Neural cell (in vitro differentiated cells): Measurements from ENCODE around the gene FBXO3.

Source experiments
- EP300 ChIP-seq: fragments of 450-650 bp; conservative IDR thresholded peaks from 2 replicates; pipeline ENCODE4 v1.6.1; 2014; ENCODE audit warnings: antibody characterized with exemption, mild to moderate bottlenecking, moderate library complexity; ENCODE audit not compliant: poor library complexity, severe bottlenecking
- EZH2 ChIP-seq: fragments of 200-600, 300-800 bp; shearing (Covaris generic), sonication (generic); IDR thresholded peaks from 2 replicates; pipeline ENCODE4 v1.6.1; 2014; ENCODE audit warnings: antibody characterized with exemption, low read length, borderline replicate concordance, mild to moderate bottlenecking; ENCODE audit not compliant: insufficient read depth, poor library complexity, severe bottlenecking
- POLR2AphosphoS5 ChIP-seq: IDR thresholded peaks from 2 replicates; pipeline ENCODE4 v1.6.1; 2012
- RAD21 ChIP-seq: fragments of 450-650 bp; conservative IDR thresholded peaks from 2 replicates; pipeline ENCODE4 v1.6.1; 2014; ENCODE audit warnings: antibody characterized with exemption, mild to moderate bottlenecking, moderate library complexity
- SMC3 ChIP-seq: fragments of 450-650 bp; conservative IDR thresholded peaks from 2 replicates; pipeline ENCODE4 v1.6.1; 2014; ENCODE audit warnings: antibody characterized with exemption, mild to moderate bottlenecking, moderate library complexity; ENCODE audit not compliant: poor library complexity
- TAF1 ChIP-seq: IDR thresholded peaks from 2 replicates; pipeline ENCODE4 v1.6.1; 2012; ENCODE audit warnings: low read depth
- TF ChIP-seq, protein P1 (sequence below): IDR thresholded peaks from 2 replicates; pipeline ENCODE4 v1.6.1; 2012; ENCODE audit warnings: borderline replicate concordance
- TF ChIP-seq, protein P2 (sequence below): fragments of 450-650 bp; IDR thresholded peaks from 2 replicates; pipeline ENCODE4 v1.5.1; 2014; ENCODE audit warnings: antibody characterized with exemption, mild to moderate bottlenecking, moderate library complexity; ENCODE audit not compliant: poor library complexity, severe bottlenecking

DNA sequence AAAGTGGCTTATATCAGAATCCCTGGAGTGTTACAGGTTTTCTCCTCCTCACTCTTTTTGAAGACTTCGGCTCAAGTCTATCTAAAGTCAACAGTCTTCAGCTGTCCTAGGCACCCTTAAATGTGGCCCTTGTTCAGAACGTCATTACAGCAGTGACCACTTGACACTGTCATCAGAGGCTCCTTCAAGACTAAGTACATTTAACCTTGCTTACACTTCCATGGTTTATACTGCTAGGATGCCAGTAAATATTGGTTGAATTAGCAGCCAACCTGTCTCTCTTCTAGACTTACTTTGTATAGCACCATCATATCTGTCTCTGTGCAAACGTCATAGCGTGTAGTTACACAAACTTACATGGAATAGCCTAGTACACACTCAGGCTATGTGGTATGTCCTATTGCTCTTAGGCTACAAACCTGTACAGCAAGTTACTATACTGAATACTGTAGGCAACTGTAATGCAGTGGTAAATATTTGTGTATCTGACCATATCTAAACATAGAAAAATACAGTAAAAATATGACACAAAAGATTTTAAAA lies 60.4 kb downstream of the FBXO3 start:
- TF ChIP-seq, protein P1, sequence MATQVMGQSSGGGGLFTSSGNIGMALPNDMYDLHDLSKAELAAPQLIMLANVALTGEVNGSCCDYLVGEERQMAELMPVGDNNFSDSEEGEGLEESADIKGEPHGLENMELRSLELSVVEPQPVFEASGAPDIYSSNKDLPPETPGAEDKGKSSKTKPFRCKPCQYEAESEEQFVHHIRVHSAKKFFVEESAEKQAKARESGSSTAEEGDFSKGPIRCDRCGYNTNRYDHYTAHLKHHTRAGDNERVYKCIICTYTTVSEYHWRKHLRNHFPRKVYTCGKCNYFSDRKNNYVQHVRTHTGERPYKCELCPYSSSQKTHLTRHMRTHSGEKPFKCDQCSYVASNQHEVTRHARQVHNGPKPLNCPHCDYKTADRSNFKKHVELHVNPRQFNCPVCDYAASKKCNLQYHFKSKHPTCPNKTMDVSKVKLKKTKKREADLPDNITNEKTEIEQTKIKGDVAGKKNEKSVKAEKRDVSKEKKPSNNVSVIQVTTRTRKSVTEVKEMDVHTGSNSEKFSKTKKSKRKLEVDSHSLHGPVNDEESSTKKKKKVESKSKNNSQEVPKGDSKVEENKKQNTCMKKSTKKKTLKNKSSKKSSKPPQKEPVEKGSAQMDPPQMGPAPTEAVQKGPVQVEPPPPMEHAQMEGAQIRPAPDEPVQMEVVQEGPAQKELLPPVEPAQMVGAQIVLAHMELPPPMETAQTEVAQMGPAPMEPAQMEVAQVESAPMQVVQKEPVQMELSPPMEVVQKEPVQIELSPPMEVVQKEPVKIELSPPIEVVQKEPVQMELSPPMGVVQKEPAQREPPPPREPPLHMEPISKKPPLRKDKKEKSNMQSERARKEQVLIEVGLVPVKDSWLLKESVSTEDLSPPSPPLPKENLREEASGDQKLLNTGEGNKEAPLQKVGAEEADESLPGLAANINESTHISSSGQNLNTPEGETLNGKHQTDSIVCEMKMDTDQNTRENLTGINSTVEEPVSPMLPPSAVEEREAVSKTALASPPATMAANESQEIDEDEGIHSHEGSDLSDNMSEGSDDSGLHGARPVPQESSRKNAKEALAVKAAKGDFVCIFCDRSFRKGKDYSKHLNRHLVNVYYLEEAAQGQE = no peak
- TF ChIP-seq, protein P2, sequence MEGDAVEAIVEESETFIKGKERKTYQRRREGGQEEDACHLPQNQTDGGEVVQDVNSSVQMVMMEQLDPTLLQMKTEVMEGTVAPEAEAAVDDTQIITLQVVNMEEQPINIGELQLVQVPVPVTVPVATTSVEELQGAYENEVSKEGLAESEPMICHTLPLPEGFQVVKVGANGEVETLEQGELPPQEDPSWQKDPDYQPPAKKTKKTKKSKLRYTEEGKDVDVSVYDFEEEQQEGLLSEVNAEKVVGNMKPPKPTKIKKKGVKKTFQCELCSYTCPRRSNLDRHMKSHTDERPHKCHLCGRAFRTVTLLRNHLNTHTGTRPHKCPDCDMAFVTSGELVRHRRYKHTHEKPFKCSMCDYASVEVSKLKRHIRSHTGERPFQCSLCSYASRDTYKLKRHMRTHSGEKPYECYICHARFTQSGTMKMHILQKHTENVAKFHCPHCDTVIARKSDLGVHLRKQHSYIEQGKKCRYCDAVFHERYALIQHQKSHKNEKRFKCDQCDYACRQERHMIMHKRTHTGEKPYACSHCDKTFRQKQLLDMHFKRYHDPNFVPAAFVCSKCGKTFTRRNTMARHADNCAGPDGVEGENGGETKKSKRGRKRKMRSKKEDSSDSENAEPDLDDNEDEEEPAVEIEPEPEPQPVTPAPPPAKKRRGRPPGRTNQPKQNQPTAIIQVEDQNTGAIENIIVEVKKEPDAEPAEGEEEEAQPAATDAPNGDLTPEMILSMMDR = no peak
- TF ChIP-seq EZH2 = no peak
- no peak for TF ChIP-seq RAD21
- no peak for TF ChIP-seq EP300
- TF ChIP-seq SMC3 = no peak
- no peak for TF ChIP-seq POLR2AphosphoS5
- TF ChIP-seq TAF1 = no peak
